GF-D8 (cell line): Measurements from ENCODE around the gene RPL34.

Experiments
- DNase-seq: peaks from one replicate; lab custom pipeline; 2025; lab: John Stamatoyannopoulos, UW

Gene RPL34

DNA sequence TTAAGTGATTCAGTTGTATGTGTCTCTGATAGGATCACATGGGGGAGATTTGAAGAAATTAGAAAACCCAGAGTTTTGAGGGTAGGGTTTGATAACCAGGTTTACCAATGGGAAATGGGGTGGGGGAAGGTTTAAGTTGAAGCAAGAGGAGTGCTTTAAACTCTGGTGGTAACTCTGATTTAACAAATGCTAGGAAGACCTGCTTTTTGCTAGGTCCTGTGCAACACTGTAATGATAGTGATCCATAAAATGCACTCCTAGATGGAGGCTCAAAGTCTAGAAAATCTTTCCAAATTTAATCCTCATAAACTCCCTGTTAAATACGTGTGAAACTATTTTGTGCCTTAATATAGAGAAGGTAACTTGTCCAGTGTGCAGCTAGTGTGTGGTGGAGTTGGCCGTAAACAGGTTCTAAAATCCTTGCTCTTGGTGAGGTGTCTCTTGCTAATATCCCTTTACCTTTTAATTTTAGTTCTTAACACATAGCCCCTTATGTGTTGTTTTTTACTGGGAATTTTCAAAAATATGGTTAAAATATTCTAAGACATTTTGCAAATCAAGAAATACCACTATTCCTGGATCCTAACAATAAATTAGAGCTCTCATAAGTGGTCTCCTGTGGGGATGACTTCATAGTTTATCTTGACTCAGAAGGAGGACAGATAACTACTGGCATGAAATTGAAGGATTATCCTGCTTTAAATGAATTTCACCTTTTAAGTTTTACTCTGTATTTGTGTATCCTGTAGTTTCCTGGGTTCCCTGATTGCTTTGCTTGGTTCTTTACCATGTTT is 4.1 kb downstream of the RPL34 start:
- DNase-seq, result no peak

DNA sequence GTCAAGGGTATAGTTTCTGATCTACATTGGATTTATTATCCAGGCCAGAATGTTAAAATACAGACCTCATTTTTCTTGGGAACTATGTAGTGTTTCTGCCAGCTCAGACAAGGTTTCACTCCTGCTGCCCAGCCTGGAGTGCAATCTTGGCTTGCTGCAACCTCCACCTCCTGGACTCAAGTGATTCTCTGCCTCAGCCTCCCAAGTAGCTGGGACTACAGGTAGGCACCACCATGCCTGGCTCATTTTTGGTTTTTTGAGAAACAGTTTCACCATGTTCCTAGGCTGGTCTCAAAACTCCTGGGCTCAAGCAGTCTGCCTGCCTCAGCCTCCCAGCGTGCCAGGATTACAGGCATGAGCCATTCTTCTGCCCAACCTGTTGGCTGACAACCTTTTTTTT is 5.7 kb downstream of the RPL34 start:
- DNase-seq, result no peak

DNA sequence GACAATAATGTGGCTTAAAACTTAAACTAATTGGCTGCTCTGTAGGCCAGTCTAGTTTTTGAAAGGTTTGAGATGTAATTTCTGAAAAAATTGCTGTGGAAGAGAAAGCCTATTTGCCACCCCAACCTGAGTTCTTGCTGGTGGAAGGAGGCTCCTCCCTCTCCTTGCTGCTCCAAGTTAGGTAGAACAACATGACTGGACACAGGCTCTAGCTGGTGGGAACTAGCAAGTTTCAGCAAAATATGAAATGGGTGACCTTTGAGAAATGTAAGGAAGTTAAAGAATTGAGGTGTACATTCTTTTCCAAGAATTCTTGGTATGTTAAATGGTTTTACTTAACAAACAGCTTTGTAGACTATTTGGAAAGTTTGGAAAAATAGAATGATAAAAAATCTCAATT is 8.0 kb downstream of the RPL34 start:
- DNase-seq, result no peak

DNA sequence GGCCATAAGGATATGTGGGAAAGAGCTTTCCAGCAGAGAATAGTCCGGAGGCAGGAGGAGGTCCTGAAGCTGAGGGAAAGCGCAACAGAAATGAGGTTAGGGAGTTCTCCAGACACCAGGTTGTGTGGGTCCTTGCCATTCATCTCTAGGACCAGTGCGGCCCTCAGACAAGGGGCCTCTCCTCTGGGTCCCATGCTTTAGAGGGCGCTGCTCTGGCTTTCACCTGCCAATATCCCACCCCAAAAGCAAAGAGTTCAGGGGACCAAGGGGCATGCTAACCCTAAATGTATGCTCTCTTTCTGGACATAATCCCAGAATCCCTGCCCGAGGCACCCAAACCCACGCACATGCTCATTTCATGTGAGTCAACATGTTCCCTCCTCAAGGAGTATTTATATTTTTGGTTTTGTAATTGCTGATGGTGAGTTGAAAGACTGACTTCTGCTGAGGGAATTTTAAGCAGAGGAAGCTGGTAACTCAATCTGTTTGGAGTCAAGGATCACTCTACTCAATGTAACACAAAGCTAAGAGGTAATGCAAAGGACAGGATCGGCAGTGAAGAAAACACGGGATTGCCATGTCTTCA is 14.8 kb downstream of the RPL34 start:
- no peak for DNase-seq

DNA sequence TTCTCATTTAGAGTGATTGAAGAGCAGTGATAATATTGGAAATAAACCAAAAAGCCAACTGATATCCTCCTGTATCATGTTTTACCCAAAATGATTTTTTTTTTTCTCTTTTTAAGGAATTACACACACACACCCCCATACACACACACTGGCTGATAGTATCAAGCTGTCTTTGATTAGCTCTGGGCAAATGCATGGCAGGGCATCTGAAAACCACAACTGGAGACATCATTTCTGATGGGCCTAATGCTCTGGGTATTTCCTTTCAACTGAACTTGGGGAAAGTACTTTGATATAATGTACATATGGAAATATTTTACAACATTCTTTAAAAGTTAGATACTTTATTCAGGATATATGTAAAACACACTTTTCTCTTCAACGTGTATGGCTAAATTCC is 15.9 kb downstream of the RPL34 start:
- DNase-seq, result no peak

DNA sequence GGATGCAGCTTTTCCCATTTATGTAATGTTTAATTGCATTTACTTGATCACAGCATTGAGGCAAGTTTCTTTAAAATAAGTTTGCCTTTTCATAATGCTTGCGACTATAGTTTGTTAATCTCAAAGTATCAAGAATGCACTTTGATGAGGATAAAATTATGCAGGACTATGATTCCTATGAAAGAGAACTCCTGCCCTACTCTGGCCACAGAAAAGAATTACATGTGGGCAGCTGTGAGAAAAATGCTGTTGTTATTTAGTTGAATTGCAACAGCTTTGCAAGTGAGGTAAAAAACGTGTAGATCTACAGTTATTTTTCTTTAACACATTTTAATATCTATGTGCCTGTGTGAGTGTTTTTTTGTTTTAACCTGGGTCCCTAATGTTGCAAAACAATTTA is 17.5 kb downstream of the RPL34 start:
- DNase-seq, result no peak

DNA sequence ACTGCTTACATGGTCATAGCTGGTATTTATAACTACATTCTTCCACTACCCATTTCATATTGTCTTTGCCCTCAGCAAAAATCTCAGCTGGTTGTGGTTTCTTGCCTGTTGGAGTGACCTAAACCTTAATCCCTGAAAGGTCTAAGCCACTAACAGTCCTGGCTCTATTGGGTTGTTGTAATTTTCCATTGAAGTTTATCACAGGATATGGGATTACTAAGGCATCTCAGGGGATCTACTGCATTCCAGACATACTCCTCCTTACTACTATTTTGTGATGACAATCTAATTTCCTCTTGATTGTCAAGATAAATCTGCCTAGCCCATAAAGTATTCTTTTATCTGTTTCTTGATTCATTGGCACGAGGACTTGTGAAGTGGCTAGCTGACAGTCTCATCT is 23.9 kb downstream of the RPL34 start:
- no peak for DNase-seq

DNA sequence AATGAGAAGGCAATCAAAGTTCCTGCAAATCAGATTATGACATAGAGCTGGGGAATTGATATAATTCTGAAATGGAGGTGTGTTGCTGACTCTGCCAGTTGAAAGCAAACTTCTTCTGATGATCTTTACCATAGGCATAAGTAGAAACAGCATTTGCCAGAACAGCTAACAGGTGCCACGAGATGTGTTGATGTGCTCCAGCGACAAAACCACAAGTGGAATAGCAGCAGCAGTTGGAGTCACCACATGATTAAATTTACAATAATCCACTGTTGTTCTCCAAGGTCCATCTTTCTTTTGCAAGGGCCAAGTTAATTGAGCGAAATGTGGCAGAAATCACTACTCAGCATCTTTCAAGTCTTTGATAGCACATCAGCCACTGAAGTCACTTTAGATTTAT is 26.3 kb downstream of the RPL34 start:
- no peak for DNase-seq

DNA sequence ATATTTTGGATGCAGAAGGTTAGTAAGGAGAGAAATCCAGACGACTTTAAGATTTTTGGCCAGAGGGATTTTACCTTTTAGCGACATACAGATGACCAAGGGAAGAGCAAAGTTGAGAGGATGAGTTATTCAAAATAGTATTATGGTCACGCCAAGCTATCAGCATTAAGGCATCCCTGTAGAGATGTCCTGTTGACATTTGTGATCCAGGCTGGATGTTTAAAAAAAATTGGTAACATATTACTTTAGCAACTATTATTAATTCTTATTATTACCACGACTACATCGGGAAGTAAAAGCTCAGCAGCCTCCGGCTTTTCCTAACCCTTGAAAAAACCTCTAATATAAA is 29.5 kb downstream of the RPL34 start:
- no peak for DNase-seq

DNA sequence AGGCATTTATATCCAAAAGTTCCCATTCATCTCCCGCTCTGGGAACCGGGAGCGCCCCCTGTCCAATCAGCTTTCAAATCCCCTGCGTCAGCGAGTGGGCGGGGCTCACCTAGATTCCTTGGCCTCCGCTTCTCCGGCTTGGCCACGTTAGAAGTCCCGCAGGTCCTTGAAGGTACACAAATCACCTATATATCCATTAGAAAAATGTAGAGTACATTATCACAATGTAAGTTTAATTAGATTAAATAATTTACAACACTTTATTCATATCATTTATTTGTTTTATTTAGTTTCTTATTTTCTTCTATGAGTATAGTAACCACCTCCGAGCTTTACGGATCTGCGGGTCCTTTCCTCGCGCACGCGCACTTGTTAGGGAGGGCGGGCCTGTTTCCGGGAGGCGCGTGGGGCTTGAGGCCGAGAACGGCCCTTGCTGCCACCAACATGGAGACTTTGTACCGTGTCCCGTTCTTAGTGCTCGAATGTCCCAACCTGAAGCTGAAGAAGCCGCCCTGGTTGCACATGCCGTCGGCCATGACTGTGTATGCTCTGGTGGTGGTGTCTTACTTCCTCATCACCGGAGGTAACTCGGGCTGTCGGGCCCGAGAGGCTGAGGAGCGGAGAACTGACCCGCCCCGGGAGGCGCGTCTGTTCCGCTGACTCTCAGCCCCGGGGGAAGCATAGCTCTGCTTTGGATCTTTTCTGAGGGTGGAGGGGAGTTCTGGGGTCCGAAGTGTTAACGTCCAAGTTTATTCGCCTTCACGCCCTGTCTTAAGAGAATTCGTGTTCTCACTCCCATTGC is 30.0 kb downstream of the RPL34 start, which contains the start of gene OSTC:
Gene OSTC, plus strand, starts transcription at position 388 of the 802 bp plus-strand sequence. Its CDS starts 57 bp downstream, at position 445.
- DNase-seq, result peak; percentile 86

DNA sequence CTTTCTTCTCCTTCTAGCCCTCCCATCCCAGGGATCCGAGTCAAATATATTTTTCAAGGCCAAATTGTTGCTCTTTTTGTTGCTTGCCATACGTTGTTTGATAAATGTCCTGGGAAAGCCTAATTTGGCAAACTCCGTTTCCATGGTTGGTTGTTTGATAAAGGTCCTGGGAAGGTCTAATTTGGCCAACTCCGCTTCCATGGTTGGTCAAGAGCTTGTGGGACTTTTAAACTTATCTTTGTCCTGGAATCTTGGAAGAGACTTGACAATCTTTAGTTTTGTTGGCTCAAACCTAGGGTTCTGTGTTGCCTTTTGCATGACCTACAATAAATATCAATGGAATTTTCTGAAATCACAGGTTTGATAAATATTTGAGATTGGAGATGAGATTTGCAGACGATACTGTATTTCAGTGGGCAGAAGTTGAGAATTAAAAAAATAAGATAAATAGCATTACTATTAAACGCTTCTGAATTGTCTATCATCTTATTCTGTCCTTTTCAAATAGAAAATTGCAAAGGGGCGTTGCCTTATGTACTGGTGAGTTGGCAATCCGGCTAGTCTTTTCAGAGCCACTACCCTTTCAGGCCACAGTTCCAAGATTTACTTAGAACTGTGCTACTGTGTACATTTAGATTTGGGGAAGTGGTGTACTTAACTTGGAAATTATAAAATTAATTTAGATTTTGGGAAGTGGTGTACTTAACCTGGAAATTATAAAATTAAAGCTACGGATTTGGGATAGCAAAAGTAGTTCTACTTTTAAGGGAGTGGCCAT is 30.8 kb downstream of the RPL34 start:
- DNase-seq, result peak; percentile 12

DNA sequence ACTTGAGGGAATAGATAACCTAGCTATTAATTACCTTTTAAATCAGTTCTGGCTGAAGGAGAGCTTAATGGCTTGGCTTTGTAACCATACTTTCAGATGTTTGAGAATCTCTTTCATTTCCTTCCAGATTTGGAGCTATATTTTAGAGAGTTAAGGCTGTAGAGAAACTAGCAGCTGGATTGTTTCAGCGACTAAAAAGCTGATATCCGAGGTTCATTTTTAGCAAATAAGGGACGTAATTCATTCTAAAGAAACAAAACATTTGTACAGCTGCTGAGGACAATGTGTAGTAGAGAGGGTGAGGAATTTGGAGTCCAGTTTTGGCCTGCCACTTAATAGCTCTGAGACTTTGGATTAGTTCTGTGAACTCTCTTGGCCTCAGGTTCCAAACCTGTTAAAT is 42.3 kb downstream of the RPL34 start:
- no peak for DNase-seq

DNA sequence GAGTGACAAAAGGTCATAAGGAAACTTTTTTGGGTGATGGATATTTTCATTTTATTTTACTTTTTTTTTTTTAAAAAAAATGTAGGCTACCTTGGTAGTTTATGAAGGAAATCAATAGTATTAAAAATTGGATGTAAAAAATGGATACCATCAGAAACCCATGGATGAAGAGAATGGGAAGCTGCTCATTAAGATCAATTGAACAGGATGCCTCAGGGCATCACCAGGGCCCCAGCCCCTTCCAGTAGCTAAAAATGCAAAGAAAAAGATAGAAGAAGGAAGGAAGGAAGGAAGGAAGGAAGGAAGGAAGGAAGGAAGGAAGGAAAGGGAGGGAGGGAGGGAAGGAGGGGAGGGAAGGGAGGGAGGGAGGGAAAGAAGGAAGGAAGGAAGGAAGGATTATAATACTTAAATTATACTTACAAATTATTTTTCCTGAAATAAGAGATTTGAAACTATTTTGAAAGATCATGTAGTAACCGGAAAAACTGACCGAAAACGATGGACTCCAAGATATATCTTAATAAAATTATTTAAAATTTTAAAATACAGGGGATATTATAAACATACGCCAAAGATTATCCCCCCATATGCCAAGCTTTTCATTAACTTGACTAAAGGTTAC is 54.1 kb downstream of the RPL34 start:
- no peak for DNase-seq
